Central memory CD8-positive, alpha-beta T cell (primary cell): Measurements from ENCODE around the gene ALDOC.
A peak's percentile ranks its signal among the peaks of the same experiment; 100 is the strongest.

Source experiments
- ATAC-seq: fragments of 150-1000 bp; cut with Tn5 transposase; replicated peaks from 2 replicates; pipeline ENCODE4 v1.10.0; 2022; ENCODE audit warnings: mild to moderate bottlenecking, moderate FRiP score, moderate number of reproducible peaks; ENCODE audit not compliant: poor library complexity, severe bottlenecking; ENCODE audit errors: extremely low read depth
- DNase-seq, 2 donors: peaks; one replicate each; pipeline ENCODE4 v3.0.0; 2021; ENCODE audit warnings: low spot score in 2 of 2
- H3K27ac Mint-ChIP-seq: one replicate; pipeline ENCODE4 v1.8.0; 2022; ENCODE audit warnings: low read depth, mild to moderate bottlenecking, moderate library complexity, mixed read lengths
- H3K27me3 Mint-ChIP-seq: one replicate; pipeline ENCODE4 v1.8.0; 2022; ENCODE audit warnings: mixed read lengths
- H3K36me3 Mint-ChIP-seq: one replicate; pipeline ENCODE4 v1.8.0; 2022; ENCODE audit warnings: mild to moderate bottlenecking, moderate library complexity, mixed read lengths; ENCODE audit not compliant: insufficient read depth
- H3K4me1 Mint-ChIP-seq: one replicate; pipeline ENCODE4 v1.8.0; 2022; ENCODE audit warnings: mixed read lengths
- H3K4me3 Mint-ChIP-seq: one replicate; pipeline ENCODE4 v1.8.0; 2022; ENCODE audit warnings: mild to moderate bottlenecking, moderate library complexity, mixed read lengths
- H3K9me3 Mint-ChIP-seq: one replicate; pipeline ENCODE4 v1.8.0; 2022; ENCODE audit warnings: mixed read lengths

The ALDOC gene

GRCh38 chr17:28545787-28546415 is 30.8 kb downstream of the ALDOC start:
- Mint-ChIP-seq H3K9me3 (no peaks in the 10 kb centered on the region), H3K4me3 (no peak overlapping the region), H3K4me1 (peaks cover 36% of the 10 kb centered on the region), H3K36me3 (peaks cover 4% of the 10 kb centered on the region), H3K27ac (no peak overlapping the region), H3K27me3 (no peaks in the 10 kb centered on the region)
- DNase-seq = no peak
- no peak for ATAC-seq

DNA sequence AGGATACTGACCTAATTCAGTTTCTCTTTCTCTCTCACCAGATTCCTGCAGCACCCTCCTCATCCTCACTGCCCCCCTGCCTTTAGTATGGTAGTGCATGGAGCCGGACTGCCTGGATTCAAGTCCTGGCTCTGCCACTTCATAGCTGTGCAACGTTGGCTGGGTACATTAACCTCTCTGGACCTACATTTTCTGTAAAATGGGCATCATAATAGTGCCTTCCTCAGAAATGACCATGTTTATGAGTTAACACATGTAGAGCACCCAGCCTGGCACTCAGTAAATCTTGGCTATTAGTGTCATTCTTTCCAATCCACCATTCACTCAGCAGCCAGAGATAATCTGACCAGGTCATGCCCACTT is 31.6 kb downstream of the ALDOC start:
- no peak overlapping the region for H3K27ac Mint-ChIP-seq
- H3K27me3 Mint-ChIP-seq = no peaks in the 10 kb centered on the region
- H3K4me1 Mint-ChIP-seq = peaks cover 28% of the 10 kb centered on the region

GRCh38 chr17:28544402-28545140 is 32.1 kb downstream of the ALDOC start:
- no peak for DNase-seq
- no peak for ATAC-seq
- no peak overlapping the region for H3K4me3 Mint-ChIP-seq
- no peaks in the 10 kb centered on the region for H3K9me3 Mint-ChIP-seq
- H3K27ac Mint-ChIP-seq = no peak overlapping the region
- peaks cover 22% of the 10 kb centered on the region for H3K4me1 Mint-ChIP-seq
- H3K36me3 Mint-ChIP-seq = peaks cover 5% of the 10 kb centered on the region
- H3K27me3 Mint-ChIP-seq = no peaks in the 10 kb centered on the region

More for the DNA sequence above, 31.6 kb downstream of the ALDOC start:
- DNase-seq (no peak), ATAC-seq (no peak)
- H3K9me3 Mint-ChIP-seq = no peaks in the 10 kb centered on the region
- H3K36me3 Mint-ChIP-seq = peaks cover 6% of the 10 kb centered on the region
- no peak overlapping the region for H3K4me3 Mint-ChIP-seq

GRCh38 chr17:28541439-28541838 is 35.3 kb downstream of the ALDOC start:
- Mint-ChIP-seq H3K4me3 (no peak overlapping the region), H3K27ac (no peak overlapping the region), H3K27me3 (no peaks in the 10 kb centered on the region), H3K36me3 (peaks cover 2% of the 10 kb centered on the region), H3K4me1 (no peaks in the 10 kb centered on the region), H3K9me3 (no peaks in the 10 kb centered on the region)
- ATAC-seq (no peak), DNase-seq (no peak)

DNA sequence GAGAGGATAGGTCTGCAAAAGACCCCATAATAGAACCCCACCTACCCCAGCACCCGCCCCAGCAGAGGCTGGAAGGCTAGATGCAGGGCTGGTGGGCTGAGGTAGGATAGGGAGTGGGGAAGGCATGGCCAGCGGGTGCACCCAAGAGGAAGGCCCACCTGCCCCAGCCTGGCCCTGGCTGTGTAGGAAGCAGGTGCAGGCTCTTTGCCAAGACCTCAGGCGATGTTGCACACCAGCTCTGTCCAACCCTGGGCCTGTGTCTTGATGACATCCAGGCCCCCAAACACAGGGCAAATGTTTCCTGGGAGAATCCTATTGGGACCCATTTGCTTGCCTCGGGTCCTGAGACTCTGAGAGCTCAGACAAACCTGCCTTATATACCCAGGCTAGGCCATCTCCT is 36.5 kb downstream of the ALDOC start:
- DNase-seq (no peak), ATAC-seq (no peak)
- Mint-ChIP-seq H3K36me3 (peaks cover 2% of the 10 kb centered on the region), H3K27me3 (no peaks in the 10 kb centered on the region), H3K4me3 (no peak overlapping the region), H3K4me1 (no peaks in the 10 kb centered on the region), H3K9me3 (no peaks in the 10 kb centered on the region), H3K27ac (peak overlapping the region; percentile 26)

- H3K27me3 Mint-ChIP-seq = no peaks in the 10 kb centered on the region
- no peak overlapping the region for H3K27ac Mint-ChIP-seq
- H3K4me3 Mint-ChIP-seq = no peak overlapping the region
- ATAC-seq (no peak), DNase-seq (no peak)
- peaks cover 2% of the 10 kb centered on the region for H3K36me3 Mint-ChIP-seq
- H3K9me3 Mint-ChIP-seq = no peaks in the 10 kb centered on the region
- H3K4me1 Mint-ChIP-seq = no peaks in the 10 kb centered on the region
Observed at GRCh38 chr17:28538296-28538895, 38.3 kb downstream of the ALDOC start.

DNA sequence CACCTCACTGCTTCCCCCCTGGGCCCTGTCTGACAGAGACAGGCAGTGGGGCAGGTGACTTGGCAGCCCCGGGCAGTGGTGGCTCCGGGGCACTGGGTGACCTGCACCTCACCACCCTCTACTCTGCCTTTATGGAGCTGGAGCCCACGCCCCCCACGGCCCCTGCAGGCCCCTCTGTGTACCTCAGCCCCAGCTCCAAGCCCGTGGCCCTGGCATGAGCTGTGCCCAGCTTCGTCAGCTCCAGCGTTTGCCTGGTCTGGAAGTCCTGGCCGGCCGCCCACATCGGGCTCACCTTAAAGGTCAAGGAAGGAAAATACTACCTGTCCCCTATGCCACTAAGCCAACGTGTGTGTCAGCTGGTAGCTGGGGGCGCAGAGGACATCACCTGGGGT is 39.5 kb downstream of the ALDOC start:
- peaks cover 4% of the 10 kb centered on the region for H3K36me3 Mint-ChIP-seq
- no peak for ATAC-seq
- no peak overlapping the region for H3K4me3 Mint-ChIP-seq
- H3K4me1 Mint-ChIP-seq = no peaks in the 10 kb centered on the region
- H3K9me3 Mint-ChIP-seq = no peaks in the 10 kb centered on the region
- no peaks in the 10 kb centered on the region for H3K27me3 Mint-ChIP-seq
- no peak for DNase-seq
- H3K27ac Mint-ChIP-seq = no peak overlapping the region

DNA sequence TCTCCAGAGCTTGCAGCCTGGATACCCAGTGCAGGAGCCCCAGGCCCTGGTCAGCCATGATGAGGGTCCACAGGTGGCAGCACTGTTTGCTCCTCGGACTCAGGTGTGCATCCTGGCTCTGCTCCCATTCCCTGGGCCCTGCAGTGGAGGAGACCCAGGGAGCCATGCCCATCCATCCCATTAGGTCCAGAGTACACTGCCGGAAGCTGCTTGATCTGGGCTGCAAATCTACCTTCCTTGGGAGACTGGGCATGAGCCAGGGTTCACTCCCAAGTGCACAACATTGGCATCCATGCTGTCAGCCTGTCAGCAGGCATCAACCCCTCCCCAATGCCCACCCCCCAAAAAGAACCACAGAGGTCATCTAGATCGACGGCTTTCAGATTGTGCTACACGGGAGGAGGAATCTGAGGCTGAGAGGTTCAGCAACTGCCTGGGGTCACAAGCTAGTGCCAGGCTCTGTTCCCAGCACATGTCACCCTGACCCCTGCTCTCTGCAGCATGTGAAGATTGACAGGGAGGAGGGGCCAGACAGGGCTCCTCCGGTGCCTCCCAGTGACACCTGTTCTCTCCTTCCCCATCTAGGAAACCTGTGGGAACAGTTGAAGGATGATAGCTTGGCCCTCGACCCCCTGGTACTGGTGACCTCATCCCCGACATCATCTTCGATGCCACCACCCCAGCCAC is 40.0 kb downstream of the ALDOC start:
- Mint-ChIP-seq H3K4me1 (no peaks in the 10 kb centered on the region), H3K27ac (no peak overlapping the region), H3K27me3 (peaks cover 5% of the 10 kb centered on the region), H3K9me3 (no peaks in the 10 kb centered on the region), H3K36me3 (peaks cover 4% of the 10 kb centered on the region), H3K4me3 (no peak overlapping the region)
- no peak for ATAC-seq
- DNase-seq = no peak

- DNase-seq = no peak
- H3K4me1 Mint-ChIP-seq = no peaks in the 10 kb centered on the region
- H3K27me3 Mint-ChIP-seq = peaks cover 18% of the 10 kb centered on the region
- no peak overlapping the region for H3K27ac Mint-ChIP-seq
- ATAC-seq = no peak
- H3K36me3 Mint-ChIP-seq = peaks cover 3% of the 10 kb centered on the region
- no peaks in the 10 kb centered on the region for H3K9me3 Mint-ChIP-seq
- H3K4me3 Mint-ChIP-seq = no peak overlapping the region
Observed at GRCh38 chr17:28534740-28535375, 41.8 kb downstream of the ALDOC start.

GRCh38 chr17:28533091-28533807 is 43.4 kb downstream of the ALDOC start:
- Mint-ChIP-seq H3K4me1 (no peaks in the 10 kb centered on the region), H3K4me3 (no peak overlapping the region), H3K27ac (no peak overlapping the region), H3K36me3 (peaks cover 3% of the 10 kb centered on the region), H3K9me3 (no peaks in the 10 kb centered on the region), H3K27me3 (peaks cover 18% of the 10 kb centered on the region)
- ATAC-seq = no peak
- no peak for DNase-seq

- no peaks in the 10 kb centered on the region for H3K4me1 Mint-ChIP-seq
Observed at GRCh38 chr17:28532050-28532960, 44.4 kb downstream of the ALDOC start.

More at GRCh38 chr17:28532050-28532960, 44.4 kb downstream of the ALDOC start:
- Mint-ChIP-seq H3K27me3 (peaks cover 18% of the 10 kb centered on the region), H3K36me3 (peaks cover 3% of the 10 kb centered on the region), H3K4me3 (no peak overlapping the region), H3K9me3 (no peaks in the 10 kb centered on the region), H3K27ac (no peak overlapping the region)
- DNase-seq = no peak
- no peak for ATAC-seq
